Measurements from ENCODE around the gene CDC14C.
"Not testable (repeated sequence)": the region's sequence is repeated elsewhere in the genome, so short reads cannot be mapped to it uniquely, and the experiment has no call there.

The CDC14C gene

DNA sequence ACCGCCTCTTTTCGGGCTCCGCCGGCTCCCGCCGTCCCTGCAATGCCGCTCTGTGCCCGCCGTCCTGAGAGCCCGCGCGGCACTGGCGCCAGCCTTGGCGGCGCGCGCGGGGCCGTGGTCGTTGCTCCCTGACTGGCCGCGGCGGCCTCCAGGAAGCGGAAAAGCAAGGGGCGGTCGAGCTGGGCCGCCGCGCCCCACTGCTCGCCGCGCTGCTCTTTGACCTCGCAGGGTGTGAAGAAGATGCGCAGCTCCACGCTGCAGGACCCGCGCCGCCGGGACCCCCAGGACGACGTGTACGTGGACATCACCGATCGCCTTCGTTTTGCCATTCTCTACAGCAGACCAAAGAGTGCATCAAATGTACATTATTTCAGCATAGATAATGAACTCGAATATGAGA lies at the start of gene CDC14C:
CDC14C (plus strand) TSS at position 115 of the 400 bp plus-strand sequence; CDS start at position 241, 126 bp downstream.
- DNase-seq, result no peak

GRCh38 chr7:48875045-48875916 lies 49.1 kb upstream of the CDC14C start:
- no peak for DNase-seq

DNA sequence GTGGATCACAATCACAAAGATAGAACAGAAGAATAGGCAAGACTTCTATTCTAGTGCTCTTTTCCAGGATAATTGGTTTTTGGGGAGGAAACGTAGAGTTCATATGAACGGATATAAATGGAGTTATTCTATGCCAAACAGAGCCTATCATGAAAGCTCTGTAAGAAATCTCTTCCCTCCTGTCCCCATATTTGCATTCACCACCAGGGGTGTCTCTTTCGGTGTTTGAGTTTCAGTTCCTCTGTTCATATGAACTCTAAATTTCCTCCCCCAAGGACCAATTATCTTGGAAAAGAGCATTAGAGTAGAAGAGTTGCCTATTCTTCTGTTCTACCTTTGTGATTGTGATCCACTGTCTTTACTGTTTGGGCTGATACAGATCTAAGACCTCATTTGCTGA lies 48.3 kb upstream of the CDC14C start:
- DNase-seq, result no peak

GRCh38 chr7:48880851-48881250 lies 43.5 kb upstream of the CDC14C start:
- no peak for DNase-seq

DNA sequence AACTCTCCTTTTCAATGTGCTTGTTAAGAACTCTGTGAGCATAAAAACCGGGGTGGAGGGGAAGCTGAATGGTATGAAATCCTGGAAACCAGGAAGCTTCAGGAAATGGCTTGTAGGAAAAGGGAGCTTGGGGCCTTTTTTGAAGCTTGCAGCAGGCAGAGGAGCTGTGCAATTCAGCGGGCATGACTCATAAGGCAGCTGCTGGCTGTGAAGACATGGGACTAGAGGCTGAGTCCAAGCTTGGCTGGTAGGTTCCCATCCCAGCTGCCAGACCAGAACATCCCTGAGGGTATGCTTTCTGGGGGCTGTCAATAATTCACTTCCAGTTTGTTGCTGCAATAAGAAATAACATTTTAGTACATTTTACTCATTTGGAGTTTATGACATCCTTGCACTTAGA lies 36.8 kb upstream of the CDC14C start:
- DNase-seq, result no peak

DNA sequence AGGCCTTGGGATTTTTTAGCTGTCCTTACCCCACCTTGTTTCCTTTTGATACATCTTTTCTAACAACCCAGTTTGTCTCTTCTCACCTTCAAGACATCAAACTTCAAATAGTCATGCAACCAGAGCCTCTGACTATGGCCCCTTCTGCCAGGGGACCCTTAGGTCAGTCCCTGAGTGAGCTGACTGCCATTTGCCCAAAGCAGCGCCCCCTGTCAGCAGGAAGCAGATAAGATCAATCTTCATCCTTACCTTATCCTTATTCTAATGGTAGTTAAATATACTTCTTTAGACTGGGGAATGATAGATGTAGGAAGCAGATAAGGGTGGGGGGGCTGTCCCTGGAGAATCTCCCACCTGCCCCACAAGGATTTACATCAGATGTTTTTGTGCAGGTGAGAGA lies 29.8 kb upstream of the CDC14C start:
- no peak for DNase-seq

DNA sequence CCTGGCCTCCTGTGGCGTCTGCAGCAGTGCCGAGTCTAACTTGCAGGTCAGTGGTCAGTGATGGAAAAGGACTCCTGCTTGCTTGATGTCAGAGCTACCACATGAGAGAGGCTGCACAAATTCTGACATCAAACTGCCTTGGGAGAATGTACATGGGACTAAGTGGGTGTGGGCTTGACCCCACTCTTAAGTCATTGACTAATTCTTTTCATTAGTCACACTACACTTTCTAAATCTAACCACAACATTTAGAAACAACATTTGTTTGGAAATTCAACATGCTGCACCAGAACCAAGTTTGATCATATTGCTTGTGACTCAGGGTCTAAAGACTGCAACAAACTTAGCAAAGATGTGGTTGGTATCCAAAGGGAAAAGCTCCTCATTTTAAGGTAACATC lies 24.4 kb upstream of the CDC14C start:
- DNase-seq, result no peak

DNA sequence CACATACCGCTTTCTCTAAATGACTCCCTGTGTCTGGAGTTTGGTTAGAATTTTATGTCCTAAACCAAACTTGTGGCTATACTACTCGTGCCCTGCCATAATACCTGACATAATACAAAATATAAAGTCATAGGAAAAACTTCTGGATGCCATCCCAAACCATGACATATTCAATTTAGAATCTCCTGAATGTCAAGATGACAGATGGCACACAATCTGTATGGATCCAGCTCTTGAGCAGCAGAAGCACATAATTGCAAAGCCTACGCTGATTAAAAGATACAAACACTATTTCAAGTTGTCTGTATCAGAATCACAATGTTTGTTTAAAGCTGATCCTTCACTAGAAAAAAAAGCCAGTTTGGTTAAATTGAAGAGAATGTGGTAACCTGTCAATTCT lies 22.4 kb upstream of the CDC14C start:
- DNase-seq, result no peak

GRCh38 chr7:48904975-48905374 lies 19.4 kb upstream of the CDC14C start:
- no peak for DNase-seq

GRCh38 chr7:48905686-48906085 lies 18.7 kb upstream of the CDC14C start:
- DNase-seq, result not testable (repeated sequence)

DNA sequence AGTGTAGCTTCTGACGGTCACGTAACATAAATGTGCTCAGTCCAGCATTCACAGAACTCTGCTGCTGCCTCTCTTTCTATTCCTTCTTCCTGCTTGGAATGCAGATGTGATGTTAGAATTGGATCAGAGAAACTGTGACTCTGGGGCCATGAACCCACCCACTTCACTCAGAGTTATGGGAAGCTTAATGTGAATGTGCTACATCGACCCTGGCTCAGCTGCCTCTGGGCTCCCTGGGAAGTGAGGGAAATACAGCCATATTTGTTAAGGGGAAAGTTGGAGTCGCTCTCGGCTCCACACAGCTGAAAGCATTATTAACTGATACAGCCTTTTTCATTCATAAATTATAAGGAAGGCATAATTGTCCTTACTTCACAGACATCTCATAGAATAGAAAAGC lies 14.5 kb upstream of the CDC14C start:
- not testable (repeated sequence) for DNase-seq

GRCh38 chr7:48931481-48931880 lies 7.1 kb downstream of the CDC14C start:
- DNase-seq, result no peak

DNA sequence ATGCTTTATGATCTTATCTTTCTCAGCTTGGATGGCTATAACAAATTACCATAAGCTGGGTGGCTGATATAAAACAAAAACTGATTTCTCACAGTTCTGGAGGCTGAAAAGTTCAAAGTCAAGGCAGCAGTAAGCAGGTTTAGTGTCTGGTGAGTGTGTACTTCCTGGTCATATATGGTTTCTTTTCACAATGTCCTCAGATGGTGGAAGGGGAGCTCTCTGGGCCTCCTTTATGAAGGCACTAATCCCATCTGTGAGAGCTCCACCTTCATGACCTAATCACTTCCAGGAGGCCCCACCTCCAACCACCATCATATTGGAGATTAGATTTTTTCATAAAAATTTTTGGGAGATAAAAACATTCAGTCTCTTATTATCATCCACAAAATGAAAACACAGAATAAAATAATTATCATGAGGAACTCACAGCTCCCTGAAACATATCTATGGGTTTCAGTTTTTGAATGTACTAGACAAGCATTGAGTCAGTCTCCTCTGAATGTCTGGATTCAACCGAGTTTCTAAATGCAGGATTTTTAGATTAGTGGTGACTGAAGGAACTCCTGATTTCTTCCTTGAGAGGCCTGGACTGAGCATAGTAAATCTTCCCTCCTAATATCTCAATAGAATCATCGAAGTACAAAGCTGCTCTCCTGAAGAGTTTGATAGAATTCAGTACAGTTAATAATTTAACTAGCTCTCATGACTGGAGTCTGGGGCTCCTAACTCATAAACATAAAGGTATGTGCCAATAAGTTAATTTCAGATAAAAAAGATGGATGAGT lies 8.0 kb downstream of the CDC14C start:
- DNase-seq, result no peak

DNA sequence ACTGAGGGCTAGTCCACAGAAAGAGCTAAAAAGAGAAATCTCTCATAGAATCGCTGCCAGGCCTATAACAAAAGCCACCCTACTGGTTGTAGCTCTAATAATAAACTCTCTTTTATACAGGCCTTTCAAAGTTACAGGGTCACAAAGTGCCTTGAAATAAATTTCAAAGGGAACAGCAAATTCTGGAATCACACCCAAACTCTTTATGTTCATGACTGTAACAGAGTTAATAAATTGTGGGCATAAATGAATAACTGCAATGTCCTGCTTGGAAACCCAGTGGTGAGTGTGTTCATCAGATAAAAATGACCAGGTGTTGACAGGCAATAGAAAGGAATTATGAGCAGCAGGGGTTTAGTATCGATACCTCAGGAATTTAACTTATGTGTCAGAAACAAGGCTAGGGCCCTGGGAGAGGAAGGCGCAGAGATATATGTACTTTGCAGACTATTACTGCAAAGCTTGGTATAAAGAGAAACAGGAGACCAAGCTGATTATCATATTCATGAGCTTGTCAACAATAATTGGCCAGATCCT lies 9.3 kb downstream of the CDC14C start:
- DNase-seq, result no peak

DNA sequence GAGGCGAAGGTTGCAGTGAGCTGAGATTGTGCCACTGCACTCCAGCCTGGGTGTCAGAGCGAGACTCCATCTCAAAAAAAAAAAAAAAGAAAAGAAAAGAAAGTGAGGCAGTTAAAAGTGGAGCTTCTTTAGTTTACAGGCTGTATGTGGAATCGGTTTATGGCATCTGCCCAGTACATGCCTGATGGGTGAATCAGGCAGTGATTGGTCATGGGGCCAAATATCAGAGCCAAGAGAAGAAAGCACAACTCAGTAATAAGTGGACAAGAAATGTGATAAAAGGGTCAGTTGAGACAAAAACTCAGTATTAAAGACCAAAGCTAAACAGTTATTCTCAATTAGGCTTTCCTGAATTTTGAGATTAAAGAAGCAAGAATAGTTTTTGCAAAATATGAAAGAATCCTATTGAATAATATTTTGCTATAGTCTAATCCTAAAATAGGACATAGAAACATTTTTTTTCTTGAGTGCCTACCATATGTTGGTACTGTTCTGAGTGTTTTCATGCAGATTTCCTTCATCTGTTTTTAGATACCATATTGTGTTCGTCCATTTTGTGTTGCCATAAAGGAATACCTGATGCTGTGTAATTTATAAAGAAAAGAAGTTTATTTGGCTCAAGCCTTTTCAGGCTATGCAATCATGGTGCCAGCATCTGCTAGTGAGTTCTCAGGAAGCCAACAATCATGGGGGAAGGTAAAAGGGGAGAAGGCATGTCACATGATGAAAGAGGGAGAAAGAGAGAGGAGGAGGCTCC lies 14.4 kb downstream of the CDC14C start:
- DNase-seq, result no peak

DNA sequence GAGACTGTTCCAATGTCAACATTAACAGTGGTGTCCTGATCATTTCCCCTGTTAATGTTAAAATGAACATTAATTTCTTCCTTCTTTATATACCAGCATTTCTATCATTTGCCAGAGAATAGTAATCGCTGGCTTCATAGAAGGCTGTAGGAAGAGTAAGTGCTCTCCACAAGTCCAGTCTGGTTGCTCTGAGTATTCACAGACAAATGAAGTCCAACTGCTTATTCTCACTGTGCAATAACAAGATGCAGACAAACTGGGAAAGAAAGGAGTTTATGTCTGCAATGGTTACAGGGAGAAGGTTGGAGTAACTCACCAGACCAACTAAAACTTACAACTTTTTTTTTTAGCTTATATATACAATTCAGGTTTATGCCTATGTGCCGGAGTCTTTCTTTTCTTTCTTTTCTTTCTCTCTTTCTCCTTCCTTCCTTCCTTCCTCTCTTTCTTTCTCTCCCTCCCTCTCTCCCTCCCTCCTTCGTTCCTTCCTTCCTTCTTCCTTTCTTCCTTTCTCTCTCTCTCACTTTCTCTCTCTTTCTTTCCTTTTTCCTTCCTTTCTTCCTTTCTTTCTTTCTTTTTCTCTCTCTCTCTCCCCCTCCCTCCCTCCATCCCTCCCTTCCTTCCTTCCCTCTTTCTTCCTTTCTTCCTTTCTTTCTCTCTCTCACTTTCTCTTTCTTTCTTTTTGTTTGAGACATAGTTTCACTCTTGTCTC lies 19.1 kb downstream of the CDC14C start:
- DNase-seq, result no peak

DNA sequence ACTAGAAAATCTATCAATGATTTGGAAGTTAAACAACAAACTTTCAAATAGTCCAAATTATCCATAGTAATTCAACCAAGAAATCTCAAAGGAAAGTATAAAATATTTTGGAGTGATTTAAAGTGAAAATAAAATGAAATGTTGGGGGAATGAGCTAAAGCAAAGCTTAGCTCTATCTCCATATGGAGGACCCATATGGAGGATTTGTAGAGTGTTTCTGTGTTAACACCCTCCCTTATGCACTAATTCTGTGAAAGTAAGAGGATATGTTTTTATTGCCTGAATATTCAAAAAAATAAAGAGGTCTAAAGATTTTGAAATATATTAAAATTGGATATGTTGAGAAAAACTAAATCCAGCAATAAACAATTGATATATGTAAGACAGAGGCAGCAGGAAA lies 31.6 kb downstream of the CDC14C start:
- no peak for DNase-seq

GRCh38 chr7:48959676-48960075 lies 35.3 kb downstream of the CDC14C start:
- no peak for DNase-seq

GRCh38 chr7:48962821-48963505 lies 38.6 kb downstream of the CDC14C start:
- DNase-seq, result no peak

GRCh38 chr7:48964074-48964473 lies 39.7 kb downstream of the CDC14C start:
- no peak for DNase-seq

DNA sequence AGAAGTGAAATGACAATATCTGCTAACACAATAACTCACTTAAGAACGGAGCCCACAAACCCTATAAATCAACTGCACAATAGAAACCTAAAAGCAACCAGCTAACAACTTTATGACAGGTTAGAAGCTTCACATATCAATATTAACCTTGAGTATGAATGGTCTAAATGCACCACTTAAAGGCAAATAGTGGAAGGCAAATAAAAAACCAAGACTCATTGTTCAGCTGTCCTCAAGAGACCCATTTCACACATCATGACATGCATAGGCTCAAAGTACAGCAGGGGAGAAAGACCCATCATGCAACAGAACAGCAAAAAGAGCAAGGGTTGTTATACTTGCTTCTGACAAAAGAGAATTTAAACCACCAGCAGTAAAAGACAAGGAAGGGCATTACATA lies 46.8 kb downstream of the CDC14C start:
- no peak for DNase-seq

- DNase-seq, result no peak
Observed at GRCh38 chr7:48976253-48976652, 51.9 kb downstream of the CDC14C start.
